Karpas-422 (cell line): ENCODE data around the gene PARS2. TPM values are rescaled to one million over a fixed set of nuclear protein-coding genes. Genes with fewer than 3 reads are reported as not detected.

Experiments
- DNase-seq: peaks from one replicate; pipeline ENCODE4 v3.0.0-alpha.2; 2015
- H2AFZ ChIP-seq: fragments of 200-600 bp; sonication (generic); 2 replicates; pipeline ENCODE4 v1.6.1; 2014; ENCODE audit warnings: antibody characterized with exemption, low read length, mixed read lengths
- H3K27ac ChIP-seq: fragments of 200-600 bp; sonication (generic); 2 replicates; pipeline ENCODE4 v1.5.1; 2014; ENCODE audit warnings: mild to moderate bottlenecking, low read length, moderate library complexity
- H3K27me3 ChIP-seq: fragments of 200-600 bp; sonication (generic); 2 replicates; pipeline ENCODE4 v1.6.1; 2014; ENCODE audit warnings: low read length, mixed read lengths
- H3K36me3 ChIP-seq: fragments of 200-600 bp; sonication (generic); 2 replicates; pipeline ENCODE4 v1.6.1; 2014; ENCODE audit warnings: low read length, mixed read lengths; ENCODE audit not compliant: insufficient read depth
- H3K4me1 ChIP-seq: fragments of 200-600 bp; sonication (generic); 2 replicates; pipeline ENCODE4 v1.6.1; 2014; ENCODE audit warnings: mild to moderate bottlenecking, low read length, mixed read lengths
- H3K4me2 ChIP-seq: fragments of 200-600 bp; sonication (generic); 2 replicates; pipeline ENCODE4 v1.6.1; 2014; ENCODE audit warnings: low read length, low read depth, mild to moderate bottlenecking; ENCODE audit not compliant: poor library complexity, severe bottlenecking
- H3K4me3 ChIP-seq: fragments of 200-600 bp; sonication (generic); 2 replicates; pipeline ENCODE4 v1.5.1; 2014; ENCODE audit warnings: mild to moderate bottlenecking, antibody characterized with exemption, low read length, mixed read lengths
- H3K79me2 ChIP-seq: fragments of 200-600 bp; sonication (generic); 2 replicates; pipeline ENCODE4 v1.6.1; 2014; ENCODE audit warnings: mild to moderate bottlenecking, low read length, mixed read lengths
- H3K9ac ChIP-seq: fragments of 200-600 bp; sonication (generic); 2 replicates; pipeline ENCODE4 v1.6.0; 2014; ENCODE audit warnings: low read length
- H3K9me2 ChIP-seq: fragments of 200-600 bp; sonication (generic), shearing (Covaris generic); replicated peaks from 2 replicates; pipeline ENCODE4 v1.6.0; 2014; ENCODE audit warnings: mild to moderate bottlenecking, low read length, moderate library complexity; ENCODE audit not compliant: insufficient read depth
- H3K9me3 ChIP-seq: fragments of 300-700, 200-600 bp; sonication (generic); 2 replicates; pipeline ENCODE4 v1.6.1; 2014; ENCODE audit warnings: low read length, mixed read lengths
- H4K20me1 ChIP-seq: fragments of 200-600 bp; sonication (generic); 2 replicates; pipeline ENCODE4 v1.6.1; 2014; ENCODE audit warnings: mild to moderate bottlenecking, antibody characterized with exemption, low read length, low read depth; ENCODE audit not compliant: insufficient read depth
- total RNA-seq: library from RNA; depleted of rRNA; stranded (reverse); fragments of >200 nt; shearing (Covaris generic); gene quantifications from 2 replicates; pipeline ENCODE4 v1.2.3, GENCODE V29; 2014; ENCODE audit warnings: low replicate concordance; rRNA removed

The PARS2 gene
- total RNA-seq, 1 experiment from 2014 or later, result 8.2 TPM

DNA sequence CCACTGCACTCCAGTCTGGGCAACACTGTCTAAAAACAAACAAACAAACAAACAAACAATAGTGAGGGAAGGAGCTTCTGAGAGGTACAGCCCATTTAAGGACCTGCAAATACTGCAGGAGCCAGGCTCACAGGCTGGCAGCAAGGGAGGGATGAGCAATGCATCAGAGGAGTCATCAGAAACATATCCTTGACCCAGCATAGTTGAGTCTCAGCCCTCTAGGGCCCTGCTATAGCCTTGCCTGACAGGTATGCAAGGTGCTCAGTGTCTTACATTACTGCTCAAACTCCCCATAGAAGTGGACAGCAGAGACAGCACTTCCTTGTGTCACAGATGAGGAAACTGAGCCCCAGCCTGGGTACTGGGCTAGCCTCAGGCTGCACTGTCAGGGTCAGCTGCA lies 55.9 kb downstream of the PARS2 start:
- no peaks in the 10 kb centered on the region for H3K4me1 ChIP-seq
- no peak for DNase-seq
- no peaks in the 10 kb centered on the region for H3K27me3 ChIP-seq
- H3K79me2 ChIP-seq, result no peaks in the 10 kb centered on the region
- no peaks in the 10 kb centered on the region for H3K9me2 ChIP-seq
- no peak overlapping the region for H2AFZ ChIP-seq
- no peaks in the 10 kb centered on the region for H4K20me1 ChIP-seq
- H3K36me3 ChIP-seq, result no peaks in the 10 kb centered on the region
- no peaks in the 10 kb centered on the region for H3K9me3 ChIP-seq
- H3K4me2 ChIP-seq, result no peak overlapping the region
- H3K4me3 ChIP-seq, result no peak overlapping the region
- no peak overlapping the region for H3K9ac ChIP-seq
- no peak overlapping the region for H3K27ac ChIP-seq

Other genes with a start within 250 kb of the PARS2 start
- gene ACOT11, start 216.3 kb downstream of the PARS2 start, total RNA-seq, result not detected in 2 replicates
- gene FAM151A, start 141.0 kb downstream of the PARS2 start, total RNA-seq, result not detected in 2 replicates
- gene MROH7, start 122.7 kb downstream of the PARS2 start, total RNA-seq, result not detected in 2 replicates
- 17.4 and 26.5 TPM in 2 replicates for gene TTC4, start 48.7 kb downstream of the PARS2 start, total RNA-seq
- gene TTC22, start 36.8 kb upstream of the PARS2 start, total RNA-seq, result not detected in 2 replicates
- 115 and 122 TPM in 2 replicates for gene DHCR24, start 122.7 kb upstream of the PARS2 start, total RNA-seq
- not detected in 2 replicates for gene TMEM61, start 216.1 kb upstream of the PARS2 start, total RNA-seq
- gene BSND, start 234.4 kb upstream of the PARS2 start, total RNA-seq, result not detected in 2 replicates